ENCODE data around the gene NEDD4L. TPM values are rescaled to one million over a fixed set of nuclear protein-coding genes. Genes with fewer than 3 reads are reported as not detected.

NEDD4L gene
- total and polyA plus RNA-seq, 10 of the 15 experiments (the other 5 are each of a cell fraction or from before 2014, with no cell fraction given), result 7.4 to 24.0 (median 17.7) TPM

- ChIA-PET SMC1A (ENCODE audit: uncharacterized antibody, unreplicated experiment) (interaction anchor here (1.5 to 1.8 kb wide), 2 partner anchors 13 to 21 kb away, joined by 5 to 8 read pairs; no protein-coding TSS in a partner anchor), RAD21 (ENCODE audit: unreplicated experiment) (no interaction called here), CTCF (interaction anchor here (1.5 to 2.4 kb wide), 2 partner anchors 38 to 292 kb away, joined by 4 to 14 read pairs; no protein-coding TSS in a partner anchor), POLR2A (interaction anchor here (0.9 kb wide), 1 partner anchor 132 kb away, joined by 3 read pairs; no protein-coding TSS in a partner anchor)
- DNase-seq (ENCODE audit: low read depth, low spot score), result no peak
- no peak for FAIRE-seq
- intact Hi-C loops (cut with micrococcal nuclease; ENCODE audit: unreplicated experiment) (no loop called here), in situ Hi-C loops (cut with MboI) (no loop called here)
- Histone ChIP-seq H3K27ac (ENCODE audit: control insufficient read depth, insufficient read depth) (no peak overlapping the region), H3K4me2 (ENCODE audit: control insufficient read depth, insufficient read depth) (no peak overlapping the region), H2AFZ (ENCODE audit: control insufficient read depth, low read depth, low read length) (no peak overlapping the region), H3K4me1 (ENCODE audit: control insufficient read depth, insufficient read depth, low read length) (no peaks in the 10 kb centered on the region), H3K4me3 (no peak overlapping the region), H3K9ac (ENCODE audit: control insufficient read depth, insufficient read depth, low read length) (no peak overlapping the region), H4K20me1 (ENCODE audit: control insufficient read depth, insufficient read depth) (no peaks in the 10 kb centered on the region), H3K9me3 (replicated peaks; ENCODE audit: control insufficient read depth, insufficient read depth, low read length) (no peaks in the 10 kb centered on the region), H3K36me3 (ENCODE audit: control insufficient read depth in 2 of 2, insufficient read depth in 2 of 2, low read length in 1 of 2) (no peaks in the 10 kb centered on the region; a peak in 1 of 4 replicates), H3K27me3 (replicated peaks in 1 of 2; ENCODE audit: control insufficient read depth in 2 of 2, insufficient read depth in 2 of 2, low read length in 1 of 2) (no peaks in the 10 kb centered on the region), H3K79me2 (ENCODE audit: control insufficient read depth, insufficient read depth, low read length) (no peaks in the 10 kb centered on the region)
- TF ChIP-seq PKNOX1 (IDR thresholded peaks at IDR 0.05) (no peak), FOXM1 (IDR thresholded peaks at IDR 0.05; ENCODE audit: low read depth, low read length) (no peak), ELK1 (IDR thresholded peaks at IDR 0.05; ENCODE audit: low read depth, low read length) (no peak), ZBTB11 (CRISPR knock-in tag; IDR thresholded peaks at IDR 0.05) (no peak), MLLT1 (IDR thresholded peaks at IDR 0.05) (no peak), SREBF1 (IDR thresholded peaks at IDR 0.05; ENCODE audit: low read length) (no peak), ZNF592 (IDR thresholded peaks at IDR 0.05) (no peak), BHLHE40 (IDR thresholded peaks at IDR 0.05; ENCODE audit: borderline replicate concordance in 1 of 2, low read depth in 2 of 2, low read length in 1 of 2) (no peak), SUPT20H (IDR thresholded peaks at IDR 0.05; ENCODE audit: borderline replicate concordance, control insufficient read depth, low read depth, low read length) (no peak)
- BruUV-seq (replicated peaks), result no TSS peak
- ATAC-seq, result no peak
- 55% methylated on average over 12 of the region's 12 CpGs for WGBS (ENCODE audit: insufficient coverage, insufficient replicate concordance, low lambda C conversion rate, missing lambda C conversion rate)
Observed at GRCh38 chr18:58174285-58174684, 130.3 kb downstream of the NEDD4L start.
